Hepatocyte (in vitro differentiated cells): Measurements from ENCODE around the gene CRACR2A.

Source experiments
- EZH2 ChIP-seq: fragments of 200-600 bp; sonication (generic); IDR thresholded peaks from 2 replicates; pipeline ENCODE4 v1.6.1; 2016; ENCODE audit warnings: antibody characterized with exemption, mild to moderate bottlenecking, borderline replicate concordance
- EZH2phosphoT487 ChIP-seq: fragments of 200-600 bp; sonication (generic); IDR thresholded peaks from one replicate; pipeline ENCODE4 v1.6.1; 2018; ENCODE audit warnings: antibody characterized with exemption, mild to moderate bottlenecking, low read depth, moderate library complexity; ENCODE audit not compliant: unreplicated experiment, severe bottlenecking
- TF ChIP-seq, protein P1 (sequence below): fragments of 200-600 bp; sonication (generic); IDR thresholded peaks from 2 replicates; pipeline ENCODE4 v1.5.1; 2016; ENCODE audit warnings: antibody characterized with exemption, mild to moderate bottlenecking; ENCODE audit not compliant: poor library complexity

DNA sequence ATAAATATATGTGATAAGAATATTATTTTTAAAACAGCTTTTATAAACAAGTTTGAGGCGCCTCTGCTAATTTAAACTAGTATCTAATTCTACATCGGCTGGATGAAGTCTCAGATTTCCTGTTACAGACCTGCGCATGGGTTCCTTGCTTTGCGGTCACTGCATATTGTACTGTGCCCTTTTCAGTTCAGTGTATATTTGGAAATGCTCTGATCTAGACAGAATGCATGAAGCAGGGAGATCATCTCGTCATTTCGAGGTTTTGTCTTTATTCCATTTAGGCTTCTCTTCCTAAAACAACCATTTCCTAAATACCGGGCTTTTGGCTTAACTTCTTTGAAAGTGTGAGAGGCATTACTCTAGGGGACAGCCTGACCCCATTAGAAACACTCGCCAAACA is 25.6 kb downstream of the CRACR2A start:
- TF ChIP-seq, protein P1, sequence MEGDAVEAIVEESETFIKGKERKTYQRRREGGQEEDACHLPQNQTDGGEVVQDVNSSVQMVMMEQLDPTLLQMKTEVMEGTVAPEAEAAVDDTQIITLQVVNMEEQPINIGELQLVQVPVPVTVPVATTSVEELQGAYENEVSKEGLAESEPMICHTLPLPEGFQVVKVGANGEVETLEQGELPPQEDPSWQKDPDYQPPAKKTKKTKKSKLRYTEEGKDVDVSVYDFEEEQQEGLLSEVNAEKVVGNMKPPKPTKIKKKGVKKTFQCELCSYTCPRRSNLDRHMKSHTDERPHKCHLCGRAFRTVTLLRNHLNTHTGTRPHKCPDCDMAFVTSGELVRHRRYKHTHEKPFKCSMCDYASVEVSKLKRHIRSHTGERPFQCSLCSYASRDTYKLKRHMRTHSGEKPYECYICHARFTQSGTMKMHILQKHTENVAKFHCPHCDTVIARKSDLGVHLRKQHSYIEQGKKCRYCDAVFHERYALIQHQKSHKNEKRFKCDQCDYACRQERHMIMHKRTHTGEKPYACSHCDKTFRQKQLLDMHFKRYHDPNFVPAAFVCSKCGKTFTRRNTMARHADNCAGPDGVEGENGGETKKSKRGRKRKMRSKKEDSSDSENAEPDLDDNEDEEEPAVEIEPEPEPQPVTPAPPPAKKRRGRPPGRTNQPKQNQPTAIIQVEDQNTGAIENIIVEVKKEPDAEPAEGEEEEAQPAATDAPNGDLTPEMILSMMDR = no peak
- TF ChIP-seq EZH2 (no peak), EZH2phosphoT487 (no peak)
